Measurements from ENCODE around the gene CCL22.

Gene CCL22

DNA sequence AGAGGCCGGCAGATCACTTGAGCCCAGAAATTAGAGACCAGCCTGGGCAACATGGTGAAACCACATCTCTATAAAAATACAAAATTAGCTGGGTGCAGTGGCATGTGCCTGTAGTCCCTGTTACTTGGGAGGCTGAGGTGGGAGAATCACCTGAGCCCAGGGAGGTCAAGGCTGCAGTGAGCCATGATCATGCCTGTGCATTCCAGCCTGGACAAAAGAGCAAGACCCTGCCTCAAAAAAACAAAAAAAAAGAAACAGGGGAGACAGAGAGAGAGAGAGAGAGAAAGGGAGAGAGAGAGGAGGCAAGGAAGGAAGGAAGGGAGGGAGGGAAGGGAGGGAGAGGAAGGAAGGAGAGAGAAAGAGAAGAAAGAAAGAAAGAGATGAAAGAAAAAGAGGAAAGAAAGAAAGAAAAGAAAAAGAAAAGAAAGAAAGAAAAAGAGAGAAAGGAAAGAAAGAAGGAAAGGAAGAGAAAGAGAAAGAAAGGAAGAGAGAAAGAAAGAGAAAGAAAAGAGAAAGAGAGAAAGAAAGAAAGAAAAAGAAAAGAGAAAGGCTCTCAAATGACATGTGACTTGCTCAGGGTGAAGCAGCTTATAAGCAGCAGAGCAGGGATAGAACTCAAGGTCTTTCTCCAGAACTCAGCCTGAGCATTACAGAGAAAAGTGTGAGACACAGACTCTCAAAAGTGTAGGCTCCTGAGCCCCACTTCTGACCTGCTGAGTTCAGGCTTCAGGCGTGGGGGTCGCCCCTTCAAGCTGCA, 29.2 kb downstream of the CCL22 start:
- Histone ChIP-seq H3K27ac (no peak overlapping the region), H3K27me3 (no peaks in the 10 kb centered on the region), H3K36me3 (peaks cover 3 to 9% (median 7%) of the 10 kb centered on the region in 3 donors), H3K4me3 (no peak overlapping the region), H3K9me3 (no peaks in the 10 kb centered on the region), H3K4me1 (peaks cover 0 to 47% (median 32%) of the 10 kb centered on the region in 4 donors)
- TF ChIP-seq CTCF (IDR thresholded peaks at IDR 0.05) = no peak
- no peak for DNase-seq
- intact Hi-C loops (cut with DNase I; ENCODE audit: low total_unique reads) = no loop called here

GRCh38 chr16:57388359-57389086, 29.9 kb downstream of the CCL22 start:
- intact Hi-C loops (cut with DNase I; ENCODE audit: low total_unique reads) = no loop called here
- no peak for DNase-seq
- H3K4me1 ChIP-seq = peaks cover 0 to 41% (median 29%) of the 10 kb centered on the region in 4 donors
- H3K27me3 ChIP-seq = no peaks in the 10 kb centered on the region
- no peak overlapping the region for H3K4me3 ChIP-seq
- peaks cover 0 to 1% (median 0%) of the 10 kb centered on the region in 3 donors for H3K36me3 ChIP-seq
- no peaks in the 10 kb centered on the region for H3K9me3 ChIP-seq
- TF ChIP-seq CTCF (IDR thresholded peaks at IDR 0.05) = no peak
- no peak overlapping the region for H3K27ac ChIP-seq

DNA sequence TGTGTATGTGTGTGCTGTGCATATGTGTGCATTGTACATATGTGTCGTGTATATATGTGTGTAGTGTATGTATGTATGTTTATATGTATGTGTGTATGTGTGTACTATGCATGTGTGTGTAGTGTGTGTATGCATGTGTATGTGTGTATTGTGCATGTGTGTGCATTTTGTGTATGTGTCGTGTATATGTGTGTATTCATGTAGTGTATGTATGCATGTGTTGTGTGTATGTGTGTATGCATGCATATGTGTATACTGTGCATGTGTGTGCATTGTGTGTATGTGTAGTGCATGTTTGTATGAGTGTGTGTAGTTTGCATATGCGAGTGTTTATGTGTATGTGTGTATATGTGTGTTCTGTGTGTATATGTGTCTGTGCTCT, 30.5 kb downstream of the CCL22 start:
- no peak overlapping the region for H3K27ac ChIP-seq
- intact Hi-C loops (cut with DNase I; ENCODE audit: low total_unique reads) = no loop called here

DNA sequence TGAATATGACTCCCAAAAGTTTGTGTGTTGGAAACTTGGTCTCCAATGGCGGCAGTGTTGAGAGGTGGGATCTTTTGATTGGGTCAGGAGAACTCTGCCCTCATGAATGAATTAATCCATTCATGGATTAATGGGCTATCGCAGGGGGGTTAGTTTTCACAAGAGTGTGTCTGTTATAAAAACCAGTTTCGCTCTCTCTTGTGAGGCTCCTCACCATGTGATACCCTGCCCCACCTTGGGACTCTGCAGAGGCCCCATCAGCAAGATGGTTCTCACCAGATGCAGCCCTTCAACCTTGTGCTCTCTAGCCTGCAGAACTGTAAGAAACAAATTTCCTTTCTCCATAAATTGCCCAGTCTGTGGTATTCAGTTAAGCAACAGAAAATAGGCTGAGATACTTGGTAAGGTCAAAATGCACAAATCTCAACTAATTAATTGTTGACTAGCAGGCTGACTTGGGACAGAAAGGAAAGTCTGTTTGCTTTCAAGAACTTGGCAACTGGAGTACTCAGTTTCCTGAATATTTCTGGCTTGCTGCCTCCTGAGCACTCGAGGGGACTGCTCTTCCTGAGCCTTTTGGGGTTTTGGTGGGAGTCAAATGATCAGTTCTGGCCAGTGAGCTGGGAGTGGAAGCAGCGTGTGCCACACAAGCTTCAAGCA, 32.2 kb downstream of the CCL22 start:
- Histone ChIP-seq H3K9me3 (no peaks in the 10 kb centered on the region), H3K36me3 (no peaks in the 10 kb centered on the region), H3K27me3 (no peaks in the 10 kb centered on the region), H3K4me3 (no peak overlapping the region), H3K27ac (no peak overlapping the region), H3K4me1 (peaks cover 0 to 35% (median 13%) of the 10 kb centered on the region in 4 donors)
- intact Hi-C loops (cut with DNase I; ENCODE audit: low total_unique reads) = no loop called here
- no peak for DNase-seq
- TF ChIP-seq CTCF (IDR thresholded peaks at IDR 0.05) = no peak

More for the DNA sequence above, 30.5 kb downstream of the CCL22 start:
- Histone ChIP-seq H3K36me3 (no peaks in the 10 kb centered on the region), H3K4me1 (peaks cover 0 to 35% (median 24%) of the 10 kb centered on the region in 4 donors), H3K4me3 (no peak overlapping the region), H3K9me3 (no peaks in the 10 kb centered on the region), H3K27me3 (no peaks in the 10 kb centered on the region)
- TF ChIP-seq CTCF (IDR thresholded peaks at IDR 0.05) = no peak
- DNase-seq = no peak

DNA sequence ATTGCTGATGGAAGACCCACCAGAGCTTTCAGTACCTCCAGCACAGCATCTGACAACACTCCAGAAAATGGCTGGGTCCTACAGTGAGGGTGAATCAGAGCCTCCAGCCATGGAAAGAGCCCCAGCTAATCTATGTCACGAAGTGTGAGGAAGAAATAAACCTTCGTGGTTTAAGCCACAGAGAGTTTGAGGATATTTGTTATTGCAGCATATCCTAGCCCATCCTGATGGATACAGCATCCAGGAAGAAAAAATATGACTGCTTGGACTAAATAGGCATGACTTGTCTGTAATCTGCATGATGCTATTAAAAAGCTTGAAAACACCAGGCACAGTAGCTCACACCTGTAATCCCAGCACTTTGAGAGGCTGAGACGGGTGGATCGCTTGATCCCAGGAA, 32.7 kb downstream of the CCL22 start:
- no peaks in the 10 kb centered on the region for H3K27me3 ChIP-seq
- peaks cover 0 to 29% (median 9%) of the 10 kb centered on the region in 4 donors for H3K4me1 ChIP-seq
- intact Hi-C loops (cut with DNase I; ENCODE audit: low total_unique reads) = no loop called here
- no peak overlapping the region for H3K27ac ChIP-seq
- H3K36me3 ChIP-seq = no peaks in the 10 kb centered on the region
- no peak for DNase-seq
- TF ChIP-seq CTCF (IDR thresholded peaks at IDR 0.05) = no peak
- H3K9me3 ChIP-seq = no peaks in the 10 kb centered on the region
- no peak overlapping the region for H3K4me3 ChIP-seq

Measured in tibial artery (tissue), 4 donors.